H9 (cell line): ENCODE results near the gene MRPS34. TPM values are rescaled to one million over a fixed set of nuclear protein-coding genes. Genes with fewer than 3 reads are reported as not detected.

Experiments
- DNase-seq: peaks from one replicate; pipeline ENCODE4 v3.0.0-alpha.2; 2017
- H2AFZ ChIP-seq: one replicate; pipeline ENCODE4 v1.6.1; 2013; ENCODE audit warnings: mild to moderate bottlenecking, low read length, control low read depth, moderate library complexity
- H2AK5ac ChIP-seq: 2 replicates; pipeline ENCODE4 v1.6.1; 2013; ENCODE audit warnings: low read length, control low read depth, mixed read lengths; ENCODE audit not compliant: insufficient read length
- H2BK120ac ChIP-seq: one replicate; pipeline ENCODE4 v1.6.1; 2013; ENCODE audit warnings: low read depth, mild to moderate bottlenecking, low read length, control low read depth, inconsistent platforms; ENCODE audit not compliant: poor library complexity, severe bottlenecking
- H2BK12ac ChIP-seq: 2 replicates; pipeline ENCODE4 v1.6.1; 2013; ENCODE audit warnings: low read length, control low read depth, mixed read lengths, low read depth; ENCODE audit not compliant: insufficient read length
- H2BK15ac ChIP-seq: 2 replicates; pipeline ENCODE4 v1.6.1; 2013; ENCODE audit warnings: low read depth, low read length, control low read depth
- H2BK20ac ChIP-seq: one replicate; pipeline ENCODE4 v1.6.1; 2013; ENCODE audit warnings: low read depth, mild to moderate bottlenecking, low read length, control low read depth, inconsistent platforms; ENCODE audit not compliant: poor library complexity, severe bottlenecking
- H2BK5ac ChIP-seq: 2 replicates; pipeline ENCODE4 v1.6.1; 2013; ENCODE audit warnings: low read length, control low read depth, mixed read lengths; ENCODE audit not compliant: insufficient read length
- H3K14ac ChIP-seq: 2 replicates; pipeline ENCODE4 v1.6.1; 2013; ENCODE audit warnings: low read length, control low read depth; ENCODE audit not compliant: insufficient read depth
- H3K18ac ChIP-seq: 2 replicates; pipeline ENCODE4 v1.6.1; 2013; ENCODE audit warnings: low read depth, mild to moderate bottlenecking, mixed read lengths, low read length, control low read depth; ENCODE audit not compliant: insufficient read length
- H3K23ac ChIP-seq: 2 replicates; pipeline ENCODE4 v1.6.1; 2013; ENCODE audit warnings: low read length, control low read depth, mixed read lengths, low read depth; ENCODE audit not compliant: insufficient read length
- H3K23me2 ChIP-seq: 2 replicates; pipeline ENCODE4 v1.6.1; 2013; ENCODE audit warnings: low read depth, mild to moderate bottlenecking, mixed read lengths, low read length, control low read depth; ENCODE audit not compliant: insufficient read length, poor library complexity, severe bottlenecking
- H3K27ac ChIP-seq: 2 replicates; pipeline ENCODE4 v1.5.1; 2013; ENCODE audit warnings: low read length, control low read depth, mixed read lengths, low read depth; ENCODE audit not compliant: insufficient read length
- H3K27me3 ChIP-seq: 2 replicates; pipeline ENCODE4 v1.6.1; 2013; ENCODE audit warnings: low read length, control low read depth, inconsistent platforms; ENCODE audit not compliant: insufficient read depth
- H3K4ac ChIP-seq: 2 replicates; pipeline ENCODE4 v1.6.1; 2013; ENCODE audit warnings: low read depth, mild to moderate bottlenecking, control low read depth, inconsistent platforms, low read length, moderate library complexity
- H3K4me1 ChIP-seq: 2 replicates; pipeline ENCODE4 v1.6.1; 2013; ENCODE audit warnings: low read length, control low read depth, inconsistent platforms; ENCODE audit not compliant: insufficient read depth
- H3K4me2 ChIP-seq: 2 replicates; pipeline ENCODE4 v1.6.1; 2013; ENCODE audit warnings: low read length, control low read depth, mixed read lengths; ENCODE audit not compliant: insufficient read length, insufficient read depth
- H3K56ac ChIP-seq: 2 replicates; pipeline ENCODE4 v1.6.1; 2013; ENCODE audit warnings: low read depth, mild to moderate bottlenecking, mixed read lengths, low read length, control low read depth; ENCODE audit not compliant: insufficient read length
- H3K79me1 ChIP-seq: 2 replicates; pipeline ENCODE4 v1.6.1; 2013; ENCODE audit warnings: low read depth, mild to moderate bottlenecking, moderate library complexity, low read length, control low read depth, inconsistent platforms; ENCODE audit not compliant: insufficient read depth, poor library complexity, severe bottlenecking
- H3K79me2 ChIP-seq: 2 replicates; pipeline ENCODE4 v1.6.1; 2013; ENCODE audit warnings: low read length, control low read depth, inconsistent platforms; ENCODE audit not compliant: insufficient read depth
- H3K9ac ChIP-seq: 2 replicates; pipeline ENCODE4 v1.6.1; 2013; ENCODE audit warnings: low read length, control low read depth, mixed read lengths; ENCODE audit not compliant: insufficient read length; ENCODE audit errors: extremely low read depth
- H3K9me3 ChIP-seq: one replicate; pipeline ENCODE4 v1.6.1; 2013; ENCODE audit warnings: low read depth, low read length, inconsistent platforms; ENCODE audit not compliant: control insufficient read depth
- H3T11ph ChIP-seq: one replicate; pipeline ENCODE4 v1.6.1; 2013; ENCODE audit warnings: mild to moderate bottlenecking, low read length, control low read depth, inconsistent platforms
- H4K20me1 ChIP-seq: one replicate; pipeline ENCODE4 v1.6.1; 2013; ENCODE audit not compliant: control insufficient read depth, insufficient read length, insufficient read depth
- H4K5ac ChIP-seq: 2 replicates; pipeline ENCODE4 v1.6.1; 2013; ENCODE audit warnings: low read depth, mild to moderate bottlenecking, mixed read lengths, low read length, control low read depth; ENCODE audit not compliant: insufficient read length
- H4K8ac ChIP-seq: replicated peaks from 2 replicates; pipeline ENCODE4 v1.6.1; 2013; ENCODE audit warnings: low read length, control low read depth, mixed read lengths, low read depth; ENCODE audit not compliant: insufficient read length
- H4K91ac ChIP-seq: 2 replicates; pipeline ENCODE4 v1.6.1; 2013; ENCODE audit warnings: low read depth, mild to moderate bottlenecking, moderate library complexity, mixed read lengths, low read length, control low read depth; ENCODE audit not compliant: insufficient read length
- H3K27ac Mint-ChIP-seq, 3 experiments: 2 replicates in 2 of 3; 3 replicates in 1 of 3; pipeline ENCODE4 v1.8.0; 2020 to 2021; ENCODE audit warnings: mixed read lengths in 3 of 3, mild to moderate bottlenecking in 1 of 3, moderate library complexity in 1 of 3
- H3K27me3 Mint-ChIP-seq: 2 replicates; pipeline ENCODE4 v1.8.0; 2021; ENCODE audit warnings: low read depth, mild to moderate bottlenecking, moderate library complexity, mixed read lengths
- H3K36me3 Mint-ChIP-seq, 3 experiments: 2 replicates in 2 of 3; 3 replicates in 1 of 3; pipeline ENCODE4 v1.8.0; 2020 to 2021; ENCODE audit warnings: low read depth in 3 of 3, mixed read lengths in 3 of 3; ENCODE audit not compliant: insufficient read depth in 1 of 3
- H3K4me1 Mint-ChIP-seq, 2 experiments: 2 replicates each; pipeline ENCODE4 v1.8.0; 2020; ENCODE audit warnings: mixed read lengths in 2 of 2
- H3K4me3 Mint-ChIP-seq, 2 experiments: 2 replicates in 1 of 2; 3 replicates in 1 of 2; pipeline ENCODE4 v1.8.0; 2020 to 2021; ENCODE audit warnings: mild to moderate bottlenecking in 2 of 2, mixed read lengths in 2 of 2, moderate library complexity in 1 of 2
- H3K9me3 Mint-ChIP-seq, 2 experiments: 2 replicates in 1 of 2; 3 replicates in 1 of 2; pipeline ENCODE4 v1.8.0; 2020; ENCODE audit warnings: mild to moderate bottlenecking in 2 of 2, mixed read lengths in 2 of 2, moderate library complexity in 1 of 2
- WGBS: extraction: QIAGEN DNeasy Blood & Tissue Kit; methylation state at CpG from one replicate; pipeline ENCODE4 v1.1.7; 2013; ENCODE audit warnings: missing lambda C conversion rate, low lambda C conversion rate, mixed read lengths; ENCODE audit not compliant: insufficient read length; ENCODE audit errors: extremely low coverage; 5-methylcytosine and 5-hydroxymethylcytosine counted together
- total RNA-seq: library from RNA; stranded (reverse); gene quantifications from 2 replicates; pipeline ENCODE4 v1.2.1, GENCODE V29; 2021
- TF ChIP-seq, protein P1 (sequence below): fragments of 200-600 bp; sonication (generic); conservative IDR thresholded peaks from 3 replicates; pipeline ENCODE4 v1.8.0; 2021; ENCODE audit warnings: antibody characterized with exemption, mild to moderate bottlenecking

MRPS34 gene
- total RNA-seq, 1 experiment from 2014 or later: 205 TPM

DNA sequence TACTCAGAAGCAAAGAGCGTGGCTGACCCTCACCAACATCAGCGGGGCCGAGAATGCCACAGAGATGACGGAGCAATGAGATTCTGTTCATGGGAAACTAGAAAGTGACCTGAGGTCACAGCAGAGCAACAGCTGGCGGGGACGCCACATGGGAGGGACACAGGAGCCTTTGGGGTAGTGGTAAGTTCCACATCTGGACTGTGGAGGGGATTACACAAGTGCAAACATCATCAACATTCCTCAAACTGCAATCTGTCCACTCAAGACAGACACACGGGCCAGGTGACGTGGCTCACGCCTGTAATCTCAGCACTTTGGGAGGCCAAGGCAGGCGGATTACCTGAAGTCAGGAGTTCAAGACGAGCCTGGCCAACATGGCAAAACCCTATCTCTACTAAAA is 42.5 kb upstream of the MRPS34 start:
- no peak overlapping the region for H2BK20ac ChIP-seq
- no peaks in the 10 kb centered on the region for H3K27me3 ChIP-seq
- H2BK5ac ChIP-seq: no peak overlapping the region
- no peak overlapping the region for H2BK15ac ChIP-seq
- Mint-ChIP-seq H3K36me3 (peaks cover 4 to 17% (median 15%) of the 10 kb centered on the region in 3 experiments; a peak in 6 of 7 replicates), H3K27ac (no peak overlapping the region), H3K9me3 (no peaks in the 10 kb centered on the region), H3K4me3 (no peak overlapping the region), H3K4me1 (peaks cover 0 to 3% of the 10 kb centered on the region in 2 experiments; a peak in 2 of 4 replicates), H3K27me3 (no peaks in the 10 kb centered on the region; the same call in 1 of the 2 replicates)
- no peak overlapping the region for H2AFZ ChIP-seq
- whole genome bisulfite sequencing: no CpG with 5 or more reads among the region's 11 CpGs
- H2BK120ac ChIP-seq: no peak overlapping the region
- no peak overlapping the region for H3K14ac ChIP-seq
- no peak for DNase-seq
- TF ChIP-seq, protein P1, sequence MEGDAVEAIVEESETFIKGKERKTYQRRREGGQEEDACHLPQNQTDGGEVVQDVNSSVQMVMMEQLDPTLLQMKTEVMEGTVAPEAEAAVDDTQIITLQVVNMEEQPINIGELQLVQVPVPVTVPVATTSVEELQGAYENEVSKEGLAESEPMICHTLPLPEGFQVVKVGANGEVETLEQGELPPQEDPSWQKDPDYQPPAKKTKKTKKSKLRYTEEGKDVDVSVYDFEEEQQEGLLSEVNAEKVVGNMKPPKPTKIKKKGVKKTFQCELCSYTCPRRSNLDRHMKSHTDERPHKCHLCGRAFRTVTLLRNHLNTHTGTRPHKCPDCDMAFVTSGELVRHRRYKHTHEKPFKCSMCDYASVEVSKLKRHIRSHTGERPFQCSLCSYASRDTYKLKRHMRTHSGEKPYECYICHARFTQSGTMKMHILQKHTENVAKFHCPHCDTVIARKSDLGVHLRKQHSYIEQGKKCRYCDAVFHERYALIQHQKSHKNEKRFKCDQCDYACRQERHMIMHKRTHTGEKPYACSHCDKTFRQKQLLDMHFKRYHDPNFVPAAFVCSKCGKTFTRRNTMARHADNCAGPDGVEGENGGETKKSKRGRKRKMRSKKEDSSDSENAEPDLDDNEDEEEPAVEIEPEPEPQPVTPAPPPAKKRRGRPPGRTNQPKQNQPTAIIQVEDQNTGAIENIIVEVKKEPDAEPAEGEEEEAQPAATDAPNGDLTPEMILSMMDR: no peak
- H2BK12ac ChIP-seq: no peak overlapping the region
- no peaks in the 10 kb centered on the region for H3K4me1 ChIP-seq
- no peak overlapping the region for H3K9ac ChIP-seq
- H3K79me1 ChIP-seq: no peaks in the 10 kb centered on the region
- H3K56ac ChIP-seq: no peak overlapping the region
- H3K18ac ChIP-seq: no peak overlapping the region
- no peak overlapping the region for H2AK5ac ChIP-seq
- H3K9me3 ChIP-seq: no peaks in the 10 kb centered on the region
- no peak overlapping the region for H3K4me2 ChIP-seq
- no peak overlapping the region for H4K91ac ChIP-seq
- H4K5ac ChIP-seq: no peak overlapping the region
- H3K23ac ChIP-seq: no peak overlapping the region
- H3K4ac ChIP-seq: no peak overlapping the region
- H4K20me1 ChIP-seq: no peaks in the 10 kb centered on the region
- H3K23me2 ChIP-seq: no peaks in the 10 kb centered on the region
- no peaks in the 10 kb centered on the region for H3K79me2 ChIP-seq
- H3K27ac ChIP-seq: no peak overlapping the region
- no peak overlapping the region for H4K8ac ChIP-seq
- no peak overlapping the region for H3T11ph ChIP-seq
